Activated effector memory CD4-positive, alpha-beta T cell treated with anti-CD3 and anti-CD28 coated beads, Interleukin-2, amount 50 U/mL, for 16 hours (primary cell): ENCODE measurements around the gene DNLZ.
"Not testable (repeated sequence)": the region's sequence is repeated elsewhere in the genome, so short reads cannot be mapped to it uniquely, and the experiment has no call there.

Experiments
- DNase-seq: peaks from one replicate; pipeline ENCODE4 v3.0.0-alpha.2; 2020

Gene DNLZ

DNA sequence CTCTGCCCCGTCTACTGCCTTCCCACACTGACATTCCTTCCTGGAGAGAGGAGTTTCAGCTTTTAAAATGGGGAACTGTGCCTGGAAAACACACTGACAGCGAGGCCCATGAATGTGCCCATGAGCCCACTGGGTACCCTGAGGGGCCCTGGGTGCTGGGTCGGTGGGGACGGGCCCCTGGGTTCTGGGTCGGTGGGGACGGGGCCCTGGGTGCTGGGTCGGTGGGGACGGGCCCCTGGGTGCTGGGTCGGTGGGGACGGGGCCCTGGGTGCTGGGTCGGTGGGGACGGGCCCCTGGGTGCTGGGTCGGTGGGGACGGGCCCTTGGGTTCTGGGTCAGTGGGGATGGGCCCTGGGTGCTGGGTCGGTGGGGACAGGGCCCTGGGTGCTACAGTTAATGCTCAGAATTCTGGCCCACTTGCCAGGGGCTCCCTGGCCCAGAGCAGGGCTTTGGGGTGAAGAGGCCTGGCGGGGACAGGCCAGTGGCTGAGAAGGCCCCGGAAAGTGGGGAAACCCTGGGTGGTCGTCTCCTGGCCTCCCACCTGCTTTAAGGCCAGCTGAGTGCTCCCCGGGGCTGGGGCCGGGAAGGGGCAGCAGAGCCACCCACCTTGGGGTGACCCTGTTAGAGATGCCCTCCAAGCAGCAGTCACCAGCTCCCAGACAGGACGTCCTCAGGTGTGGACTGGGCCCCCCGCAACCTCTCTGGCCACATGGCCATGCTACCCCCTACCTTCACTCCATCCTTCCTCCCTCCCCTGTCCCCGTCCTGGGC, 33.7 kb downstream of the DNLZ start:
- DNase-seq: no peak

DNA sequence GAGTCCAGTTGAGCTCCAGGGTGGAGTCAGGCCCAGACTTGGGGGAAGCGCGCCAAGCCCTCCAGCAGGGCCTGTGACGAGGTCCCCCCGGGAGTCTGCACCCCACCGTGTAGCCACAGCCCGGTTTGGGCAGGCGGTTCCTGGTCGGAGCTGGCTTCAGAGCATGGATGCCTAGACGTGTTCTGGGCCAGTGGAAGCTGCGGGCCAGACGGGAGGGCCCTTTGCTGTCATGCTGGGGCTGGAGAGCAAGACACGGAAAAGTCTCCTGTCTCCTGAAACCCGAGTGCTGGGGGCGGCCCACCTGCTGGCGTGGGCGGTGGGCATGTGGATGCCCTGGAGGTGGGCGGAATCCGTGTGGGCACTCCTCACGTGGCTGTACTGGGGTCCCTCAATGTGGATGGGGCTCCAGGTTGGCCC, 34.3 kb downstream of the DNLZ start:
- DNase-seq: no peak

DNA sequence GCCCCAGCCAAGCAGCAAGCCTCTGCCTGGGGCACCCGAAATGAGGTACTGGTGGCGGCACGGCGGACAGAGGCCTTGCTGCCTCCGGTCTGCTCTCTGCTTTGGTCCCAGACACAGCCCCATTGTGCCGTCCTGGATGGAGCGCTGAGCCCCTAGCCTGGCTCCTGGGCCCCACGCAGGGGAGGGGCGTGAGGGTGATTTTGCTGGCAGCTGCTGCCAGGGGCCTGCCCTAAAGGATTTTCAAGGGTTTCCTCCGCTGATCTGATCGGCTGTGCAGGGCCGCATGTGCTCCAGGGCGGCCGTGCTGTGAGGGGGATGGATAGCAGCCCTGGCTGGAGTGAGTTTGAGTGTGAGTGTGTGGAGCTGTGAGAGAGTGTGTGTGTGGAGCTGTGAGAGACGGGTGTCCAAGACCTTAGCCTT, 34.9 kb downstream of the DNLZ start:
- DNase-seq: no peak

DNA sequence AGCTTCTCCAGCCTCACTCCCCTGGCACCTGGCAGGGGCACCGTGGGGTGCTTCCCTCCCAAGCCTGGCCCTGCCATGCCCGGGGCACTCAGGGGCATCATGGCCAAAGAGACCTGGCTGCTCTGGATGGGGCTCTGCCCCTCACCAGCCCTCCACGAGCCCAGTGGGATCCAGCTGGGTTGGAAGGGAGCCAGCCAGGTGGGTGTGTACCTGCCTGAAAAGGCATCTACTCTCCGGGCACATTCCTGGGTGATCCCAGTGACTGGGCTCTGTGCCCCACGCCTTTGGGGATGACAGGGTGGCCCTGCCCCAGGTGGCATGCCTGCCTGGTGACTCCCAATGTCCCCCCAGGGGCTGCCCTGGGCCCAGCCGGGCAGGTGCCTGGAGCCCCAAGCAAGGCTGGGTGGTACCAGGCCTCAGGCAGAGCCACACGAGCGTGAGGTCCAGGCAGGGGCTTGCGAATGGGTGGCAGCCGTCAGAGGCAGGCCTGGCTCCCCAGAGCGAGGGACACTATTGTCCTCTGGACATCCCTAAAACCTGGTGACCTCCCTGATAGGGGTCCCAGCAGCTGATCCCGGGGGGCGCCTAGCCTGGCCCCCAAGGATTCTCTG, 35.4 kb downstream of the DNLZ start:
- DNase-seq: no peak

DNA sequence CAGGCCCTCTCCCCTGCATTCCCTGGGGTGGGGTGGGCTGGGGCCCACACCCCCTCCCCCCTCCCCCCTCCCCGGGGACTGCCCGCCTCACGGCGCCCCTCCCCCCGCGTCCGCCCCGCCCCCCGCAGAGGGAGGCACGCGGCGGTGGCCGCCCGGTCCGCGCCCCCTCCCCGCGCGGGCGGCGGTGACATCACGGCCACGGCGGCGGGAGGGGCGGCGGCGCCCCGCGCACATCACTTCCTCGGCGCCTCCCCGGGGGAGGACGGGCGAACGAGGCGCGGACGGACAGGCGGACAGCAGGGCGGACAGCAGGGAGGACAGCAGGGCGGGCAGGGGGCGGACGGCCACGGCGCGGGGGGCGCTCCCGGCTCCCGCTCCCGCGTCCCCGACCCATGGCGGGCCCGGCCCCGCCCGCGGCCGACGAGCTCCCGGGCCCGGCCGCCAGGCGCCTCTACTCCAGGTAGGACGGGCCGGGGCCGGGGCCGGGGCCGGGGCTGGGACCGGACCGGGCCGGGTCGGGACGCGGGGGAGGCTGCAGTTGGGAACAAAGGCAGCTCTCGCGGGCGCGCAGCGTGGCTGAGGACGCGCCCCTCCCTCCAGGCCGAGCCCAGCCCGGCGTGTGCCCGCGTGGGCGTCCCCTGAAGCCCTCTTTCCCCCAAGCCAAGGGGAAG, 36.1 kb downstream of the DNLZ start, which contains the start of gene GPSM1:
TSS of gene GPSM1 (plus strand) at position 236 of the 671 bp plus-strand sequence. CDS start at position 393, 157 bp downstream.
- peak; percentile 79 for DNase-seq

DNA sequence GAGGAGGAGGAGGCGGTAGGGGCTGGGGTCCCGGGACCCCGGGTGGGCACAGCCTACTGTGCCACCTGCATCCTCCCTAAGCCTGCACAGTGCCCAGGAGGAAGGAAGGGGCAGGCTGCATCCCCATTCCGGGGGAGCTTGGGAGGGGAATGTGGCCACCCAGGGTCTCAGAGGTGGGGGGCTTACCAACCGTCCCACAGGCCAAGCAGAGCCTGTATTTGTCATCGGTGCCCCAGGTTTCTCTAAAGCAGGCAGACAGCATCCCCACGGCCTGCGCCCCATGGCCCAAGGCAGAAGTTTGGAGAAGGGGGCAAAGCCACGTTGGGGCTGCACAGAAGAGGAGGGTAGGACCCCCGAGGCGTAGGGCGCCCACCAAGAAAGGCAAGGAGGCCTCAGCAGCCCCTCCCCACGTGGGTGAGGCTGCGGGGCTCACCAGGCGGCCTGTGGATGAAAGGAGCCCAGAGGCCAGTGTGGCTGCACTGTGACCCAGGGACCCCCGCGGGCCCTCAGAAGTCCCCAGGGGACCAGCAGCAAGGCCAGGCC, 36.7 kb downstream of the DNLZ start:
- no peak for DNase-seq

DNA sequence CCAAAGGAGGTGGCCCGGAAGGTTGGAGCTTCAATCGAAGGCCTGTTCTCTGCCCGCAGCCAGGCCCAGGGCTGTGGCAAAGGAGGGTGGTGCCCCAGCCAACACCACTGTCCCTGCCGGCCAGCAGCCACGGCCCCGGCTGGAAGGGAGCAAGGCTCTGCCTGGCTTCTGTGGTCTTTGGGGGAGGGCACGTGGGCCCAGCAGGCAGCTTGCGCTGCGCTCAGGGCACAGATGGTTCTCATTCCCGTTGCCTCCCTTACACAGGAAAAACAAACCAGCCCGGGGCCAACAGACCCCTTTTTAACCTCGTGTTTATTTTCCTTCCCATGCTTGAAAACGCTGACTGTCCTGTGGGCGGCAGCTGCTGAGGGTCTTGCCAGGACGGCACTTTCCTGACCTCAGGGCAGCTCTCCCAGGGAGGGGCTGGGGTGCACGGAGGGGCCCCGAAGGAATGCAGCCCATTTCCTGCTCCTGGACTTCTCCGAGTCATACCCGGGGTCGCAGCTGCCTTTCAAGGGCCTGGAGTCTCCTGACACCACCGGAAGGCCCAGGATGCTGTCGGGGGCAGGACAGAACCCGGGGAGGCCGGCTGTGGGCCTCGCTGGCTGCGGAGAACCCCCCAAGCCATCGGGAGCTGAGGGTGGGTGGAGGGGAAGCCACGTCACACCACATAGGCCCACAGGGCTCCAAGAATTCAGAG, 37.3 kb downstream of the DNLZ start:
- DNase-seq: no peak

DNA sequence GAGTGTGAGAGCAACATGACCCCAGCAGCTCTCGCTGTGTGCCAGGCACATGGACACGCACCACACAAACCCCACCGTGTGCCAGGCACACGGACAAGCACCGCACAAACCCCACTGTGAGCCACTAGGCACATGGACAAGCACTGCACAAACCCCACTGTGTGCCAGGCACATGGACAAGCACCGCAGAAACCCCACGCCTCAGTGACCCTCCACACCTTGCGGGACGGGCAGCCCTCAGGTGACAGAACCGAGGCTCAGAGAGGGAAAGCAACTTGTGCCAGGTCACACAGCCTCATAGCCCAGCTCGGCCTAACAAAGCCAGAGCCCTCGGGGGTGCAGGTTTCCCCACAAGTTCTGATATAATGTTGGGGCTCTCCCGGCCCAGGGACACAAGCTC, 38.2 kb downstream of the DNLZ start:
- no peak for DNase-seq

DNA sequence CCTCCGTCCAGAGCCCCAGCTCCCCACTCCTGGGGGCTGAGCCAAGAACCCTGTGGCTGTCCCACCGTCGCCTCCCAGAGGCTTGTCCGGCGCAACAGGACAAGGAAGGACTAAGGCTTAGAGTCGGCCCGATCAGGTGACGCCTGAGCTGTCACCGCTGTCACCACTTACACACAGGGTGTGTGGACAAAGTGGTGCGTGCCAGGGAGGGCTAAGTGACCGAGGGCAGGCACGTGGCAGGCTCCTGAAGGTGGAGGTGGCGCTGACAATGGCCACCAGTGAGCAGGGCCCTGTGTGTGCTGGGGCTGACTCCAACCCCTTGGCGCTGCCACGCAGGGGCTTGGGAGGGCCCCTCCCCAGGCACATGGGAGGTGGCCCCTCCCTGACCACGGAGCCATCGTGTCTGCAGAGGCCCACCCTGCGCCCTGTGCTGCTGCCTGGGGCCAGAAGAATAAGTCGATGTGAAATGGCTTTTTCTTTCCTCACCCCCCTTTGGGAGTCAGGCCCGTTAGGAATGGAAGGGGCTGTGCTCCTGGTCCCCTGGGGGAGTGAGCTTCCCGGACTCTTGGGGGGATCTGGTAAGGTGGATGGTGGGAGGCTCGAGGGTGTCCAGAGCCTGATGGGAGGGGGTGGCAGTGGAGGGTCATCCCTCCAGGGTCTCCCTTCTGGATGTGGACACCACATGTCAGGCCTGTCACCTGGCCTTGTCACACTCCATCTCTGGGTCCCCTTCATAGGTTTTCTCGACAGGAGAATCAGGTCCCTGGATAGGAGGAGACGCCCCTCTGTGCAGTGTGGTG, 38.8 kb downstream of the DNLZ start:
- no peak for DNase-seq

DNA sequence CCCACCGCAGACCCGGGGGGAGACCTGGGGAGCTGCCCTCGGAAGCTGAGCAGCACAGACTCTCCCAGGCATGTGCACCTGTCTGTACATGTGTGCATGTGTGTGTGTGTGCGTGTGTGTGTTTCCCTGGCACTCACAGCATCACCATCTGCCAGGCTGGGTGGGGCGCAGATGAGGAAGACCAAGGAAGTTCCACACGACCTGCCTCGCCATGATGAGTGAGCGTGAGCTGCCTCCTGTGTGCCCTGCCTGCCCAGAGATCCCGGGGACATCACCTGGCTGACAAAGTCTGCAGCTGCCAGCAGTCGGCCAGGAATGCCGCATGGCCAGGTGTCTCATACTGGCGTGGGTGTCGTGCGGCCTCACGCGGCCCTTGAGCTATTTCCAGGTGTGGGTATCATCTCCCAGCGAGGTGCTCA, 40.2 kb downstream of the DNLZ start:
- no peak for DNase-seq

DNA sequence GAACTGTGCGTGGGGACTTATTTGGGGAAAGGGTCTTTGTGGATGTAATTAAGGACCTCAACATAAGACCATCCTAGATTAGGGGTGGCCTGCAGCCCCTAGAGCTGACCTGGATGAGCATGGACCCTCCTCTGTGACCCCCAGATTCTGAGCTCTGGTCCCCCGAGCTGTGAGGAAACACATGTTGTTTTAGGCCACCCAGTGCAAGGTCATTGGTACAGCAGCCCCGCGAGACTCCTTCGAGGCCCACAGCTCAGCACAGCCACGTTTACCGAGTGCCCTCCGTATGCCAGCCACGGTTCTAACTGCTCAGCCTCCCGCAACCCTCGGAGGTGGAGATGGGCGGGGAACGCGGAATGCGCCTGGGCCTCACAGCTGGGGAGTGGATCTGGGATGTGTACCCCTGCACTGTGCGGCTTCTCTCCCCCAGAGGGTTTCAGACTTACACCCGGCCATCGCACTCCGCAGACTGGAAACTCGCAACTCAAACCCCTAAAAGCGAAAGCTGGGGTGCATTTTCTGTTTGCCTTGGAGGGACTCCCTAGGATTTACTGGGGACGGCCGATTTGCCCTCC, 40.7 kb downstream of the DNLZ start:
- no peak for DNase-seq

DNA sequence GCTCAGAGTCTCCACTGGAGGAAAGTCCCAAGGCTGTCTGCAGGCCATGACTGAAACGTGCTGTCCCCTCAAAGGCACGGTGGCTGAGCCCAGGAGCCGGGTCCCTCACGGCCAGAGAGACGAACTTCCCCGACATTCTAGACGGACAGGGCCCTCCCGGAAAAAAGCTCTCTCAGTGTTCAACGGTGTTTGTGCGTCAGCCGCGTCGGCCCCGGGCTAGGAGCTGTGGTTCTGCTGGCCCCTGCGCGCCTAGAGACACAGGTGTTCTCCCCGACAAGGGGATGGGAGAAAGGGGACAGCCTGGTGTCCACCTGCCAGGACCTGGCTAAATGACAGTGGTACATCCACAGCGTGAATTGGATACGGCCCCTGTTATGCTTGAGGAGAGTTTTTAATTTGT, 42.0 kb downstream of the DNLZ start:
- no peak for DNase-seq

DNA sequence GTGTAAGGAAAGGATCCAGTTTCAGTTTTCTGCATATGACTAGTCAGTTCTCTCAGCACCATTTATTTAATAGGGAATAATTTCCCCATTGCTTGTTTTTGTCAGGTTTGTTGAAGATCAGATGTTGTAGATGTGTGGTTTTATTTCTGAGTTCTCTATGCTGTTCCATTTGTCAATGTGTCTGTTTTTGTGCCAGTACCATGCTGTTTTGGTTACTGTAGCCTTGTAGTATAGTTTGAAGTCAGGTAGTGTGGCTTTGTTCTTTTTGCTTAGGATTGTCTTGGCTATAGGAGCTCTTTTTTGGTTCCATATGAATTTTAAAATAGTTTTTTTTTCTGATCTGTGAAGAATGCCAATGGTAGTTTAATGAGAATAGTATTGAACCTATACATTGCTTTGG, 42.6 kb downstream of the DNLZ start:
- not testable (repeated sequence) for DNase-seq

DNA sequence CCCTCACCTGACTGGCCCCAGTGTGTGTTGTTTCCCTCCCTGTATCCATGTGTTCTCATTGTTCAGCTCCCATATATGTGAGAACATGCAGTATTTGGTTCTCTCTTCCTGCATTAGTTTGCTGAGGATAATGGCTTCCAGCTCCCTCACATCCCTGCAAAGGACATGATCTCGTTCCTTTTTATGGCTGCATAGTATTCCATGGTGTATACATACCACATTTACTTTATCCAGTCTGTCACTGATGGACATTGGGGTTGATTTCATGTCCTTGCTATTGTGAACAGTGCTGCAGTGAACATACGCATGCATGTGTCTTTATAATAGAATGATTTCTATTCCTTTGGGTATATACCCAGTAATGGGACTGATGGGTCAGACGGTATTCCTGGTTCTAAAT, 43.6 kb downstream of the DNLZ start:
- DNase-seq: not testable (repeated sequence)

DNA sequence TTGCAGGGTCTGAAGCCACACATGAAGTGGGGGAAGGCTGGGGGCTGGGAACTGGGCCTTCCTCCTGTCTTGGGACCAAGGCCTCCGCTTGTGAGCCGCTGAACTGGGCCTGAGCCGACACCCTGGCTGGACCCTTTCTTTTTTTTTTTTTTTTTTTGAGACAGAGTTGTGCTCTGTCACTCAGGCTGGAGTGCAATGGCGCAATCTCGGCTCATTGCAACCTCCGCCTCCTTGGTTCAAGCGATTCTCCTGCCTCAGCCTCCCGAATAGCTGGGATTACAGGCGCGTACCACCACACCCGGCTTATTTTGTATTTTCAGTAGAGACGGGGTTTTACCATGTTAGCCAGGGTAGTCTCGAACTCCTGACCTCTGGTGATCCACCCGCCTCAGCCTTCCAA, 44.3 kb downstream of the DNLZ start:
- DNase-seq: not testable (repeated sequence)

DNA sequence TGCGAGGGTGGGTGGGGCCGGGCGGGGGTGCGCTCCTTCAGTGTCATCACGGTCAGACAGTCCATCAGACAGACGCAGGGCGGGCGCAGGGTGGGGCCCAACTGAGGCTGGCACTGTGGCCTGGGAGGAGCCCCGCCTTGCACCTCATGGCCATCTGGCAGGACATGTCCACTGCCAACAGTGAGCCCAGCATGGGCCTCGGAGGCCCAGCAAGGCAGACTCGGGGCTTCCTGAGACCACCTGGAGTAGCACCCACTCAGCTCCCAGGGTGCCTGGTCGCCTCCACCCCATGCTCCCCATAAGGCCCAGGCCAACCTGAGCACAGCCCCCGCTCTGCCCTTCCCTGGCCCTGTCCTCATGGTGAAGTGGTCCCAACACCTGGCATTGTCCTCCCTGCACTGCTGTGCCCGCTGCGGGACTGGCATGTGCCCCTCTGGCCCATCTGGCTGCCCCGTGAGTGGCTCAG, 44.7 kb downstream of the DNLZ start:
- DNase-seq: no peak

DNA sequence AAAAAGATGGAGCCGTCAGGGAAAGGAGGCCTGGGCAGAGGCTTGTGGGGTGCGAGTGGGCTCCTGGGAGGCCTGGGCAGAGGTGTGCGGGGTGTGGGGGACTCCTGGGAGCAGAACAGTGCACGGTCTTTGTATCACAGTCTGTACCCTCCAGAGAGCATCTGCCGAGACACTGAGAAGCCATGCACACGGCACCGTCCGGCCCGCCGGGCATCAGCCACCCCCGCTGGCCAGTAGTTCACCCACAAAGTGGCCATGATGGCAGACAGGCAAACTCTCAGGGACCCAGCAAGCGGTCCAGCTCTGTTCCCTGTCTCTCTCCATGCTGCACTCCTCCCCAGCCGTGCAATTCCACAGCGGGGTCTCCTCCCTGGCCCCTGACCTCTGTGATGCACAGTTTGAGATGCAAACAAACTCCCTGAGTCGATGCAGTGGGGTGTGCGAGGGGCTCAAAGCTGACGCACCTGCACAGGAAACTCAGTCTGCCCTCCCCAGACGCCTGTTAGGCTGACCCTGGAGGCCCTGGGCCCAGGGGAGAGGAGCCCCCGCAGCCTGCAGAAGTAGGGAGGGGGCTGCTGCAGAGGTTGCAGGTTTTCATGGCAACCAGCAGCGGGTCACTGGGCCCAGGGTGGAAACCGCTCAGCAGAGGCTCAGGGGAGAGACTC, 45.3 kb downstream of the DNLZ start:
- no peak for DNase-seq

DNA sequence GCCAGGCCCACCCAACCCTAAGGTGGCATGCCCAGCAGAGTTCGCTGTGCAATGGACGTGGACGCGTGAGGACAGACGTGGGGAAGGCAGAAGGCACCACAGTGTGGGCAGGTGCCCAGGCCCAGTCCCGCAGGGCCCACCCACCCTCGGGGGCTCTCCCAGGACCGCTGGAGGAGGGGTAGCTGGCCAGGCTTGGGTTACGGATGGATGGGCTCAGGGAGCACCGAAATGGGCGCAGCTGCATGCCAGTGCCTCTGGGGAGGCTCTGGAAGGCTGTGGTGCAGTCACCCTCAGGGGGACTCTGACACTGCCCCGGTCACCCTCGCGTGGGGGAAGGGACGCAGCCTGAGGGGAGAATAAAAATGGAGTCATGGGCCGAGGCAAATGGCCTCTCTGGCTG, 45.8 kb downstream of the DNLZ start:
- DNase-seq: no peak

DNA sequence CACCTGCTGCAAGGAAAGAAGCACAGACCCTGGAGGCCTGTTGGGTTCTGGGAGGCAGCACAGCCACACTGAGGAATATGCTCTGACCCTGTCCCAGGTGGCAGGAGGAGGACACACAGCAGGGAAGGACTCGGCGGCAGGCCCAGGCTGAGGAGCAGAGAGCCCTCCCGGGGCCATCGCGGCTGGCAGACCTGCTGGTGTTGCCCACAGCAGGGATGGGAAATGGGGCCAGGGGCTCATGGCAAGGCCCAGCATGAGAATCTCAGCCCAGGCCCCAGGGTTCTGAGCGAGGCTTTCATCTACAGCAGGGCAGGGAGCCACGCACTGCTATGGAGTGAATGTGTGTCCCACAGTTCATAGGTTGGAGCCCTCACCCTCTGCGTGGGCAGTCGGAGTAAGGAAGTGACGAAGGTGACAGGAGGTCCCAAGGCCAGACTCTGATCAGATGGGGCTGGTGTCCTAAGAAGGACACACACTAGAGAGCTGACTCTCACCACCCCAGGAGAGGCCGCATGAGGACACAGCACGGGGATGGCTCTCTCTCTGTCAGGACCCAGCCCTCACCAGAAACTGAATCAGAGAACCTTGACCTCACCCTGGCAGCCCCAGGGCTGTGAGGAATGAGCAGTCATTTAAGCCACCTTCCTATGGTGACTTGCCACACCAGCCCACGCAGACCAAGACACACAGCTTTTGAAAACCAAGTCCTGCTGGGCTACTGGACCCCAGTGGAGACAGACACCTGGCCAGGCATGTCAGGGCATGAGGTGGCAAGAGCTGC, 46.5 kb downstream of the DNLZ start:
- no peak for DNase-seq

DNA sequence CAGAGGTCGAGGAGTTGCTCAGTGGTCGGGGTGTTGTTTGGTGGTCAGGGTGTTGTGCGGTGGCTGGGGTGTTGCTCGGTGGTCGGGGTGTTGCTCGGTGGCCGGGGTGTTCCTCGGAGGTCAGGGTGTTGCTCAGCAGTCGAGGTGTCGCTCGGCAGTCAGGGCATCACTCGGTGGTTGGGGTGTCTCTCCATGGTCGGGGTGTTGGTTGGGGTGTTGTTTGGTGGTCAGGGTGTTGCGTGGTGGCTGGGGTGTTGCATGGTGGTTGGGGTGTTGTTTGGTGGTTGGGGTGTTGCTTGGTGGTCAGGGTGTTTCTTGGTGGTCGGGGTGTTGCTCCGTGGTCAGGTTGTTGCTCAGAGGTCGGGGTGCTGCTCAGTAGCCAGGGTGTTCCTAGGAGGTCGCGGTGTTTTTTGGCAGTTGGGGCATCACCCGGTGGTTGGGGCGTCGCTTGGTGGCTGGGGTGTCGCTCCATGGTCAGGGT, 47.2 kb downstream of the DNLZ start:
- DNase-seq: no peak
